GM23248 (cell line): ENCODE results near the gene ZNF773. TPM values are rescaled to one million over a fixed set of nuclear protein-coding genes. Genes with fewer than 3 reads are reported as not detected.

ENCODE experiments used
- DNase-seq: peaks from one replicate; pipeline ENCODE4 v3.0.0-alpha.2; 2015
- H2AFZ ChIP-seq: fragments of 200-600 bp; sonication (generic); 2 replicates; pipeline ENCODE4 v1.6.1; 2016; ENCODE audit warnings: antibody characterized with exemption
- H3F3A ChIP-seq: fragments of 200-600 bp; sonication (generic); 2 replicates; pipeline ENCODE4 v1.6.1; 2016; ENCODE audit warnings: mild to moderate bottlenecking, antibody characterized with exemption, mixed run types; ENCODE audit not compliant: insufficient read depth
- H3K27ac ChIP-seq: fragments of 200-600 bp; sonication (generic); 2 replicates; pipeline ENCODE4 v1.5.1; 2016; ENCODE audit warnings: mild to moderate bottlenecking
- H3K27me3 ChIP-seq: fragments of 200-600 bp; sonication (generic); replicated peaks from 2 replicates; pipeline ENCODE4 v1.6.1; 2016; ENCODE audit warnings: mild to moderate bottlenecking; ENCODE audit not compliant: insufficient read depth
- H3K36me3 ChIP-seq: fragments of 200-600 bp; sonication (generic); 2 replicates; pipeline ENCODE4 v1.6.1; 2016; ENCODE audit warnings: low read depth, mild to moderate bottlenecking
- H3K4me1 ChIP-seq: fragments of 200-600 bp; sonication (generic); 2 replicates; pipeline ENCODE4 v1.6.1; 2016; ENCODE audit warnings: mild to moderate bottlenecking; ENCODE audit not compliant: insufficient read depth
- H3K4me2 ChIP-seq: fragments of 200-600 bp; sonication (generic); one replicate; pipeline ENCODE4 v1.6.1; 2016; ENCODE audit warnings: mild to moderate bottlenecking; ENCODE audit not compliant: unreplicated experiment
- H3K4me3 ChIP-seq: fragments of 200-600 bp; sonication (generic); 2 replicates; pipeline ENCODE4 v1.5.1; 2016; ENCODE audit warnings: mild to moderate bottlenecking
- H3K79me2 ChIP-seq: fragments of 200-600 bp; sonication (generic); 2 replicates; pipeline ENCODE4 v1.6.1; 2016; ENCODE audit warnings: mild to moderate bottlenecking; ENCODE audit not compliant: insufficient read depth
- H3K9ac ChIP-seq: fragments of 200-600 bp; sonication (generic); 2 replicates; pipeline ENCODE4 v1.6.1; 2016; ENCODE audit warnings: mild to moderate bottlenecking
- H3K9me2 ChIP-seq: fragments of 200-600 bp; sonication (generic); 2 replicates; pipeline ENCODE4 v1.6.1; 2016; ENCODE audit warnings: mixed run types, mild to moderate bottlenecking, moderate library complexity; ENCODE audit not compliant: insufficient read depth
- H3K9me3 ChIP-seq: fragments of 200-600 bp; sonication (generic); one replicate; pipeline ENCODE4 v1.6.1; 2017; ENCODE audit warnings: low read depth
- H4K20me1 ChIP-seq: fragments of 200-600 bp; sonication (generic); 2 replicates; pipeline ENCODE4 v1.6.0; 2016; ENCODE audit not compliant: insufficient read depth
- EZH2 ChIP-seq: fragments of 200-600 bp; sonication (generic); IDR thresholded peaks from 2 replicates; pipeline ENCODE4 v1.6.1; 2018; ENCODE audit warnings: antibody characterized with exemption, mild to moderate bottlenecking; ENCODE audit not compliant: insufficient read depth, poor library complexity, severe bottlenecking
- EZH2phosphoT487 ChIP-seq: fragments of 200-600 bp; sonication (generic); IDR thresholded peaks from 2 replicates; pipeline ENCODE4 v1.6.1; 2018; ENCODE audit warnings: antibody characterized with exemption, moderate library complexity, mild to moderate bottlenecking, low read depth; ENCODE audit not compliant: insufficient read depth
- WGBS, 2 experiments: methylation state at CpG; one replicate each; pipeline ENCODE4 v1.1.6; 2015 to 2017; ENCODE audit warnings: low lambda C conversion rate in 2 of 2, low coverage in 1 of 2; ENCODE audit errors: missing lambda C conversion rate in 2 of 2; 5-methylcytosine and 5-hydroxymethylcytosine counted together
- in situ Hi-C: fragments of 300-500 bp; cut with MboI; formaldehyde crosslinking; loops from 2 replicates; pipeline ENCODE4 v1.15.0; 2020
- polyA plus RNA-seq: library from polyadenylated mRNA; unstranded; fragments of >200 nt; fragmentation: Nextera tagmentation; extraction: Ambion mirVana; gene quantifications from 2 replicates; pipeline ENCODE4 v1.2.1, GENCODE V29; 2016
- small RNA-seq: library from RNA; depleted of rRNA; stranded (forward); fragments of <200 nt; gene quantifications from one replicate; pipeline ENCODE3, GENCODE V24; 2014; ENCODE audit warnings: low read depth, low replicate concordance
- total RNA-seq: library from RNA; depleted of rRNA; stranded (reverse); fragments of >200 nt; shearing (Covaris generic); gene quantifications from 2 replicates; pipeline ENCODE4 v1.2.3, GENCODE V29; 2014; rRNA removed

Gene ZNF773
- total and polyA plus RNA-seq, 2 experiments from 2014 or later: 18.6 to 33.7 TPM

GRCh38 chr19:57557659-57558058 lies 57.9 kb downstream of the ZNF773 start:
- 0 out of 2 replicates have a peak overlapping the region, but pooled peaks have one; percentile 83 for H3K9ac ChIP-seq
- peaks cover 8% of the 10 kb centered on the region; the same call in 1 of the 2 replicates for H3F3A ChIP-seq
- no peaks in the 10 kb centered on the region for H3K9me2 ChIP-seq
- no peak for TF ChIP-seq EZH2
- no peak for TF ChIP-seq EZH2phosphoT487
- no peak overlapping the region for H3K4me2 ChIP-seq
- in situ Hi-C loops: no loop called here
- peaks cover 69% of the 10 kb centered on the region for H3K79me2 ChIP-seq
- no peak overlapping the region for H3K27ac ChIP-seq
- peaks cover 14% of the 10 kb centered on the region; the same call in 1 of the 2 replicates for H3K4me1 ChIP-seq
- no peak overlapping the region for H2AFZ ChIP-seq
- peaks cover 31% of the 10 kb centered on the region for H3K36me3 ChIP-seq
- no peak for DNase-seq
- H3K27me3 ChIP-seq: no peaks in the 10 kb centered on the region
- H3K9me3 ChIP-seq: no peaks in the 10 kb centered on the region
- 93% methylated on average over 5 of the region's 5 CpGs for WGBS, 2 experiments
- H3K4me3 ChIP-seq: peak overlapping the region; percentile 77
- H4K20me1 ChIP-seq: no peaks in the 10 kb centered on the region

Small RNAs within 50 kb of the gene (small RNA-seq; reads per million reads assigned to genes)
- gene VN1R107P: not detected

Other genes starting within 250 kb of the ZNF773 start
- 49.3 and 59.9 TPM in 2 replicates for gene ZNF460, start 219.5 kb upstream of the ZNF773 start, total RNA-seq
- gene ZNF460, start 219.5 kb upstream of the ZNF773 start, polyA plus RNA-seq: 7.6 and 8.5 TPM in 2 replicates
- 5.9 and 8.0 TPM in 2 replicates for gene ZNF543, start 179.5 kb upstream of the ZNF773 start, total RNA-seq
- 1.7 and 2.3 TPM in 2 replicates for gene ZNF543, start 179.5 kb upstream of the ZNF773 start, polyA plus RNA-seq
- gene ZNF304, start 148.7 kb upstream of the ZNF773 start, total RNA-seq: 7.8 and 8.7 TPM in 2 replicates
- gene ZNF304, start 148.7 kb upstream of the ZNF773 start, polyA plus RNA-seq: 4.2 and 4.8 TPM in 2 replicates
- 9.2 and 21.6 TPM in 2 replicates for gene TRAPPC2B, start 136.4 kb upstream of the ZNF773 start, total RNA-seq
- gene TRAPPC2B, start 136.4 kb upstream of the ZNF773 start, polyA plus RNA-seq: 30.3 and 33.0 TPM in 2 replicates
- gene ZNF547, start 136.4 kb upstream of the ZNF773 start, total RNA-seq: 1.4 and 2.1 TPM in 2 replicates
- gene ZNF547, start 136.4 kb upstream of the ZNF773 start, polyA plus RNA-seq: 1.2 and 2.0 TPM in 2 replicates
- gene ZNF548, start 110.1 kb upstream of the ZNF773 start, total RNA-seq: 11.1 and 20.3 TPM in 2 replicates
- 6.8 and 6.9 TPM in 2 replicates for gene ZNF548, start 110.1 kb upstream of the ZNF773 start, polyA plus RNA-seq
- 4.8 and 19.9 TPM in 2 replicates for gene ZNF17, start 88.8 kb upstream of the ZNF773 start, total RNA-seq
- gene ZNF17, start 88.8 kb upstream of the ZNF773 start, polyA plus RNA-seq: 3.5 and 4.1 TPM in 2 replicates
- gene ZNF749, start 64.6 kb upstream of the ZNF773 start, total RNA-seq: 2.4 and 3.6 TPM in 2 replicates
- 15.8 and 17.5 TPM in 2 replicates for gene ZNF749, start 64.6 kb upstream of the ZNF773 start, polyA plus RNA-seq
- gene VN1R1, start 42.8 kb upstream of the ZNF773 start, total RNA-seq: 0.32 and 1.5 TPM in 2 replicates
- gene VN1R1, start 42.8 kb upstream of the ZNF773 start, polyA plus RNA-seq: 0.58 and 0.68 TPM in 2 replicates
- gene ZNF772, start 22.4 kb upstream of the ZNF773 start, total RNA-seq: 13.6 and 13.7 TPM in 2 replicates
- 4.1 and 5.8 TPM in 2 replicates for gene ZNF772, start 22.4 kb upstream of the ZNF773 start, polyA plus RNA-seq
- 13.9 and 29.0 TPM in 2 replicates for gene ZNF419, start 12.2 kb upstream of the ZNF773 start, total RNA-seq
- 7.5 and 8.7 TPM in 2 replicates for gene ZNF419, start 12.2 kb upstream of the ZNF773 start, polyA plus RNA-seq
- gene ZNF549, start 27.4 kb downstream of the ZNF773 start, total RNA-seq: 3.5 and 5.6 TPM in 2 replicates
- gene ZNF549, start 27.4 kb downstream of the ZNF773 start, polyA plus RNA-seq: 3.5 and 4.2 TPM in 2 replicates
- gene ZNF550, start 59.9 kb downstream of the ZNF773 start, total RNA-seq: 7.3 and 12.0 TPM in 2 replicates
- 3.5 and 4.4 TPM in 2 replicates for gene ZNF550, start 59.9 kb downstream of the ZNF773 start, polyA plus RNA-seq
- 3.2 and 5.9 TPM in 2 replicates for gene ZNF416, start 79.0 kb downstream of the ZNF773 start, total RNA-seq
- 4.9 and 5.8 TPM in 2 replicates for gene ZNF416, start 79.0 kb downstream of the ZNF773 start, polyA plus RNA-seq
- gene ZIK1, start 84.2 kb downstream of the ZNF773 start, total RNA-seq: 5.3 and 10.4 TPM in 2 replicates
- 3.2 and 3.4 TPM in 2 replicates for gene ZIK1, start 84.2 kb downstream of the ZNF773 start, polyA plus RNA-seq
- 3.7 and 5.1 TPM in 2 replicates for gene ZNF530, start 99.9 kb downstream of the ZNF773 start, total RNA-seq
- gene ZNF530, start 99.9 kb downstream of the ZNF773 start, polyA plus RNA-seq: 2.4 and 2.6 TPM in 2 replicates
- 23.6 and 27.6 TPM in 2 replicates for gene ZNF134, start 114.3 kb downstream of the ZNF773 start, total RNA-seq
- gene ZNF134, start 114.3 kb downstream of the ZNF773 start, polyA plus RNA-seq: 9.5 and 10.0 TPM in 2 replicates
- gene ZNF211, start 133.2 kb downstream of the ZNF773 start, total RNA-seq: 8.3 and 11.1 TPM in 2 replicates
- 5.5 and 5.7 TPM in 2 replicates for gene ZNF211, start 133.2 kb downstream of the ZNF773 start, polyA plus RNA-seq
- gene ZSCAN4, start 169.0 kb downstream of the ZNF773 start, total RNA-seq: not detected in 2 replicates
- gene ZSCAN4, start 169.0 kb downstream of the ZNF773 start, polyA plus RNA-seq: not detected in 2 replicates
- 6.3 and 7.1 TPM in 2 replicates for gene ZNF551, start 182.0 kb downstream of the ZNF773 start, total RNA-seq
- gene ZNF551, start 182.0 kb downstream of the ZNF773 start, polyA plus RNA-seq: 1.9 and 2.6 TPM in 2 replicates
- 2.0 and 2.2 TPM in 2 replicates for gene ZNF154, start 209.3 kb downstream of the ZNF773 start, total RNA-seq
- 2.0 and 2.6 TPM in 2 replicates for gene ZNF154, start 209.3 kb downstream of the ZNF773 start, polyA plus RNA-seq
- 7.2 and 8.4 TPM in 2 replicates for gene ZNF671, start 227.7 kb downstream of the ZNF773 start, total RNA-seq
- 6.8 and 6.9 TPM in 2 replicates for gene ZNF671, start 227.7 kb downstream of the ZNF773 start, polyA plus RNA-seq
- 6.7 and 9.4 TPM in 2 replicates for gene ZNF776, start 246.9 kb downstream of the ZNF773 start, total RNA-seq
- gene ZNF776, start 246.9 kb downstream of the ZNF773 start, polyA plus RNA-seq: 3.7 and 3.9 TPM in 2 replicates